ENCODE data around the gene MAGI3.
"Not testable (repeated sequence)": the region's sequence is repeated elsewhere in the genome, so short reads cannot be mapped to it uniquely, and the experiment has no call there.

The MAGI3 gene

GRCh38 chr1:113399062-113399583 is 8.8 kb downstream of the MAGI3 start:
- DNase-seq (ENCODE audit: low spot score): no peak

GRCh38 chr1:113401067-113401466 is 10.8 kb downstream of the MAGI3 start:
- DNase-seq (ENCODE audit: low spot score): no peak

DNA sequence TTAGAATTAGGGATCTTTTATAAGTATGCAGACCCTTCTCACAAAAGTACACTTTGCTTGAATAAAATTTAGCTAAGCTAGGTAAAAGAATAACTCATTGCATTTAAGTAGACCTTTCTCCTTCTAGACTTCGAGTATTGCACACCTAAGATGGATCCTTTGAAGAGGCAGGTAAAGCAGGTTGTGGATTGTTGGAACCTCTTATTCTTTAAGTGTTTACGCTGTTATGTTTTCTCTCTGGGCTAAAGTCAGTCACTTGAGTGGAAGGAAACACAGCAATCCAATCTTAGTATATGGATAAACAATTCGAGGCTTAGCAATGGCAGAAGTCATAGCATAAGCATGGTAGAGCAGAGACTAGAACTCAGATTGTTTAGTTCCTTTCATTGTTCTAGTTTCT is 11.4 kb downstream of the MAGI3 start:
- DNase-seq (ENCODE audit: low spot score): no peak

GRCh38 chr1:113403065-113403464 is 12.8 kb downstream of the MAGI3 start:
- DNase-seq (ENCODE audit: low spot score): no peak

- DNase-seq (ENCODE audit: low spot score): no peak
Measured at GRCh38 chr1:113405573-113405972, 15.3 kb downstream of the MAGI3 start.

DNA sequence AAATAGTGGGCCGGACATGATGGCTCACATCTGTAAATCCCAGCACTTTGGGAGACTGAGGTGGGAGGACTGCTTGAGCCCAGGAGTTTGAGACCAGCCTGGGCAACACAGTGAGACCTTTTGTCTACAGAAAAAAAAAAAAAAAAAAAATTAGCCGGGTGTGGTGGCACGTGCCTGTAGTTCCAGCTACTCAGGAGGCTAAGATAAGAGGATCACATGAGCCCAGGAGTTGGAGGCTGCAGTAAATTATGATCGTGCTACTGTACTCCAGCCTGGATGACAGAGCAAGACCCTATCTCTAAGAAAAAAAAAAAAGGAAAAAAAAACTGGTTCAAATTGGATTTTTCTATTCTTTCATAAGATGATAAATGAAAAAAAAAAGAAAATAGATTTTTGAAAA is 15.8 kb downstream of the MAGI3 start:
- DNase-seq (ENCODE audit: low spot score): not testable (repeated sequence)

DNA sequence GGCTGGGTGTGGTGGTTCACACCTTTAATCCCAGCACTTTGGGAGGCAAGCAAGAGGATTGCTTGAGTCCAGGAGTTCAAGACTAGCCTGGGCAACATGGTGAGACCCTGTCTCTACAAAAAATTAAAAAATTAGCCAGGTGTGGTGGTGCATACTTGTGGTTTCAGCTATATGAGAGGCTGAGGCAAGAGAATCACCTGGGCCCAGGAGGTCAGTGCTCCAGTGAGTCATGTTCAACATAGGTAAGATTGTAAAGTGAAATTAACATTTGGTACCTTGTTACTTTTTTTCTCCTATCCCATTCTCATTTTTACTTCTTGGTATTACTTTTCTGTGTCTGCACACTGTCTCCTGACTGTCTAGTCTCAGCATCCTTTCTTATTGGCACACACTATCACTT is 19.0 kb downstream of the MAGI3 start:
- DNase-seq (ENCODE audit: low spot score): no peak

GRCh38 chr1:113412020-113412419 is 21.7 kb downstream of the MAGI3 start:
- DNase-seq (ENCODE audit: low spot score): not testable (repeated sequence)

DNA sequence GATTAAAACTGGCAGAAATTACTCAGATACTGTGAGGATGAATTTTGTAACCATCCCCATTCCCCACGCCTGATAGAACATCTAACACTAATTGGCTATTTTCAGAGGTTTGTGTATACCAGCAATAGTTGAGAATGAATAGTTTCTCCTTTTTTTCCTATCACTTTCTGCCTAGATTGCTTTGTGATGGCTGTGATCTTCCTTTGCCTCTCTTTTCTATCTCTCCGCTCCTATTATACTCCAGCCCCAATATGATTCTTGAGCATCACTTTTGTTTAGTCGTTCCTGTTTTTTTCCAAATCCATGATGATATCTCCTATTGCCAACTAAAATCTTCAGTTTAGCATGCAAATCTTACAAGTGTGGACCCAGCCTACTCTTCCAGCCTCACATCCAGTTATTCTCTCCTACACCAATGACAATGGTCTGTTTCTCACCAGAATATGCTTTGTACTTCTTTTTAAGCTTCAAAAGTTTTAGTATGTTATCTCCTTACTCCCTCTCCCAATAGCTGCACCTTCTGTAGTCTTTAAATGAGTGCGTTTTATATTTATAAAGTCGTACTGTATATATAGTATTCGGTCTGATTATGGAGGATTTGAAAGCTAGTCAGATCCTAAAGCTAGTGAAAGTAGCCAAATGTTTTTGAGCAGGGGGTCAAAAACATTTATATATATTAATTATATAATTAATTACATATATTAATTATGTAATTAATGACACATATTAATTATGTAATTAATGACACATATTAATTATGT is 25.2 kb downstream of the MAGI3 start:
- DNase-seq (ENCODE audit: low spot score): no peak

DNA sequence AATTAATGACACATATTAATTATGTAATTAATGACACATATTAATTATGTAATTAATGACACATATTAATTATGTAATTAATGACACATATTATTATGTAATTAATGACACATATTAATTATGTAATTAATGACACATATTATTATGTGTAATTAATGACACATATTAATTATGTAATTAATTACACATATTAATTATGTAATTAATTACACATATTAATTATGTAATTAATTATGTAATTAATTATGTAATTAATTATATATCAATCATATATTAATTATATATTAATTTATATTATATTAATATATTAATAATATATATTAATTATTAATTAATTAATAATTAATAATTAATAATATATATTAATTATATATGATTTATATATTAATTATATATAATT is 25.8 kb downstream of the MAGI3 start:
- not testable (repeated sequence) for DNase-seq (ENCODE audit: low spot score)

DNA sequence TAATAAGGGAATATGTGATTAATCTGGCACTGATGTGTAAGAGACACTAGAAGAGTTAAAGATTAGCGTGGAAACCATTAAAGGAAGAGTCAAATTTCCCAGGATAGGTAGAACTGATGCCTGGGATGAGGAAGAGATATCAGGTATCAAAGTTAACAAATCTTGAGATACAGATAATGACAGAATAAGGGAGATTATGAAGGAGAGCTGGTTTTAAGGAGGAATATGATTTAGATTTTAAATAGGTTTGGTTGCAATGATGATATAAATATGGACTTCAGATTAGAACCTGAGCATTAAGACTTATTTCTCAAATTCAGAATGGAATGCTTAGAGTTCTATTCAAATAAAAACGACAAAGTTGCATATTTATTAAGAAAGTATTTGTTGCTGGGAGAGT is 26.2 kb downstream of the MAGI3 start:
- no peak for DNase-seq (ENCODE audit: low spot score)

DNA sequence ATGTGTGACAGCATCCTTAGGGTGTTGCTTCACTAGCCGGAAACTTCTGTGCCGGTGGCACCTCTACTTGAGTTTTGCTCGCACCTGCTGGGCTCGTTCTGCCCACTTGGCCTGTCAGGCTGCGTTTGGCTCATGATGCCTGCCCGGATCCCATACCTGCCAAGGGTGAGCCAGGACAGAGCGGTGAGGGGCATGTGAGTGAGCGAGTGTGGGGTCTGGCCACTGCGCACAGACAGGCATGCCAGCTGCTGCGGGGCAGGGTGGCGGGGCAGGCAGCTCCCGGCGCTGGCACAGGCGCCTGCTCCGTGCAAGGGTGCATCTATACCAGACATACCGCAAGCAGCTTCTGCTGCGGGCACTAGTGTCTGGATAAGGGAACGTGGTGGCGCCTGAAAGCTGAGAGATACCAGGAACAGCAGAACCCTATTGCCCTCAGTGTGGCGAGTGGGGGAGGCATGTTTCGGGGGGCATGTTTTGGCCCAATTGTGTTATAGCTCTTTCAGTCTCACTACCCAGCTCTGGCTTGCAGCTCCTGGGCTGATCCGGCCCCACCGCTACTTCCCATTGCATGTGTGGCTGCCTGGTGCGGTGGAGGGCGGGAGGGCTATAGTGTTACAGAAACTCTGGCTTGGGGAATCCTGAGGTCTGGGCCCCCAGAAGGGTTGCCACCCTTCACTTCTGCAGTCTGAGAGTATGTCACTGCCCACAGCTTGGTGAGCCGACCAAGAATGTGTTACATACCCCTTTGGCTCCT is 32.2 kb downstream of the MAGI3 start:
- no peak for DNase-seq (ENCODE audit: low spot score)

GRCh38 chr1:113423826-113424225 is 33.5 kb downstream of the MAGI3 start:
- DNase-seq (ENCODE audit: low spot score): no peak

GRCh38 chr1:113429461-113430153 is 39.3 kb downstream of the MAGI3 start:
- DNase-seq (ENCODE audit: low spot score): no peak

- DNase-seq (ENCODE audit: low spot score): no peak
Measured at GRCh38 chr1:113433184-113433583, 42.9 kb downstream of the MAGI3 start.

GRCh38 chr1:113434081-113434873 is 44.0 kb downstream of the MAGI3 start:
- DNase-seq (ENCODE audit: low spot score): no peak

- no peak for DNase-seq (ENCODE audit: low spot score)
Measured at GRCh38 chr1:113434874-113435175, 44.5 kb downstream of the MAGI3 start.

GRCh38 chr1:113437554-113438341 is 47.4 kb downstream of the MAGI3 start:
- no peak for DNase-seq (ENCODE audit: low spot score)

DNA sequence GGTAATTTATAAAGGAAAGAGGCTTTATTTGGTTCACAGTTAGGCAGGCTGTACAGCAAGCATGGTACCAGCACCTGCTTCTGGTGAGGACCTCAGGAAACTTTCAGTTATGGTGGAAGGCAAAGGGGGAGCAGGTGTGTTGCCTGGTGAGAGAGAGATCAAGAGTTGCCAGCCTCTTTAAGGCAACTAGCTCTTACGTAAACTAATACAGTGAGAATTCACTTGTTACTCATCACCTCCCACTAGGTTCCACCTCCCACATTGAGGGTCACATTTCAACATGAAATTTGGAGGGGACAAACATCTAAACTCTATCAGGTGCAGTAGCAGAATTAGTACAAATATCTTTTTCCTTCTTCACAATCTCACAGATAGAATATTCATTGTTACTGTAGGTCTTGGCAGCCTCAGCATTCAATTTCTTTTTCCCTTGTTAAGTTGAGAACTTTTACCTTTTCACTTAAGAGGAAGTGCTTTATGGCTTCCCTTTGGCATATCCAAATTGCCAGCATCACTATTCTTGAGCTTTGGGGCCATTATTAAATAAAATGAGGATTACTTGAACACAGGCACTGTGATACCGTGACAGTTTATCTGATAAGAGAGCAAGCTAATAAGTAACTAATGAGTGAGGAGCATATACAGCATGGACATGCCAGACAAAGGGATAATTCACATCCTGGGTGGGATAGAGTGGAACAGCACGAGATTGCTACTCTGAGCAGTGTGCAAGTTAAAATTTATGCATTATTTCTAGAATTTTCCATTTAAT is 48.4 kb downstream of the MAGI3 start:
- no peak for DNase-seq (ENCODE audit: low spot score)

DNA sequence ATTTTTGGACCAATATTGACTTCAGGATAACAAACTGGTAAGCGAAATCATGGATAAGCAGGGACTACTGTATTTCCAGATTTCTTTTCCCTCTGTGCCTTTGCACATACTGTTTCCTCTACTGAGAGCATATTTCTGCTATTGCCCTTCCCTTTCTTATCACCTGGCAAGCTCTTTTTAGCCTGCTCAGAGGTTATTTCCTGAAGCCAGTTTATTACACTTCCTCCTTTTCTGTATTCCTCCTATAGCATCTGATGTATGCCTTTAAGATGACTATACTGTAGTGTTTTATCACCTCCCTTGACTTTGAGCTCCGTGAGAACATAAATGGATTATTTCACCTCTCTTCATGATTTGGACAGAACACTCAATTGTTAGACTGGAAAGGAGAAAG is 49.0 kb downstream of the MAGI3 start:
- DNase-seq (ENCODE audit: low spot score): no peak

- no peak for DNase-seq (ENCODE audit: low spot score)
Measured at GRCh38 chr1:113442131-113442530, 51.8 kb downstream of the MAGI3 start.

Measured in iPS-NIHi11 (cell line).